ENCODE data around the gene DYNC1I1.

The DYNC1I1 gene

DNA sequence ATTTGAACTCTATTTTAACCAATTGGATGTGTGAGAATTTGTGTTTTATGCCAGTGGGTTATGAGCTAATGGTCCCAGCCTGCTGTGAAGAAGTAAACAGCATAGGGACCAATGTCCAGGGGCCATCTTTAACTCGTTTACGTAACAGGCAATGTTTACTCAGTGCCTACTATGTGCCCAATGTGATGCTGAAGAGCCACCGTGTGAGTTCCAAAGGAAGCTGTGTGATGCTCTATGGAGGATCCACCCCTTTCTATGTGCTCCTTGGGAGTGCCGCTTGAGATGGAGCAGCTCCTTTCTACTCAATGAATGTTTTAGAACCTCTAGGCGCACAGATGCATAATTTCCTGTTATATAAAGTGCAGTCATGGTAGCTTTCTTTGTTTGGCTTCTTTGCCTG, 21.3 kb downstream of the DYNC1I1 start:
- DNase-seq (ENCODE audit: low read depth, low spot score): no peak

- DNase-seq (ENCODE audit: low read depth, low spot score): no peak
Measured at GRCh38 chr7:95794917-95795515, 22.7 kb downstream of the DYNC1I1 start.

GRCh38 chr7:95796617-95797016, 24.3 kb downstream of the DYNC1I1 start:
- no peak for DNase-seq (ENCODE audit: low read depth, low spot score)

DNA sequence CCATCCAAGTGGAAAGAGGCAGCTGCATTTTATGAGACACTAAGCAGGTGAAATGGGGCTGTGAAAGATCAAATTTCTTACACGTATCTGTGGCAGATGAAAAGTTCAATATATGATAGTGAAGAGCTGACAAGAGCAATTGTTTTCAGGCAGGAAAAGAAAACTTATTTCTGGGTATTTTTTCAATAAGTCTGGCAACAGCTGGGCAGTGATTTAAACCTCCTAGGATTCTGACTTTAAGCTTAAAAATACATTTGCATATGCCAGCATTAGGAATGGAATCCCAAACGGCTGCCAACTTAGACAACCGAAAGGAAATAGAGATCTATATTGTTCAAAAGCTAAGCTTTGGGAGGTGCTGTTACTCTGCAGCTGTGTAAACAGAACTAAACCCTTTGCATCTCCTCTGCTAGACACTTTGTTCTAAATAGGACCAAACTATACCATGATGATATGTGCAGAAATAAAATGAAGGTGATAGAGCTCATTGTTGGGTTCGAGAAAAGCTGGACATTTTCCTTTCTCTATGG, 26.1 kb downstream of the DYNC1I1 start:
- DNase-seq (ENCODE audit: low read depth, low spot score): no peak

GRCh38 chr7:95800787-95801186, 28.4 kb downstream of the DYNC1I1 start:
- no peak for DNase-seq (ENCODE audit: low read depth, low spot score)

DNA sequence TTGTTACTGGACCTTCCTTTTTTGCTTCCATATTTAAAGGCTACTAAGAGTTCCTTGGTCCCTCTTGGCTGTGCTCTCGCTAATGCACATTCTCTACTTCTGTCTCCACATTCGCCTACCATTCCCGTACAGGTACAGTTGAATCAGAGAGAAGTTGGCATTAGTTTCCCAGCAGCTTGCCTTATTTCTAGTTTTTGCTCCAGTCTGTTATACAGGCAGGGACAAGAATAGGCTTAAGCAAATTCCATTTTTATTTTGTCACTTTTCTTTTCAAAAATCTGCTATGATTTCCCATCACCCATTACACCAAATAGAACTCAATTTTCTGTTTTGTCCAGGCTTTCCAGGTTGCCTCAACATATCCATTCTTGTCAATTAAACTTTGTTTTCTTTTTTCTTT, 29.9 kb downstream of the DYNC1I1 start:
- DNase-seq (ENCODE audit: low read depth, low spot score): no peak

DNA sequence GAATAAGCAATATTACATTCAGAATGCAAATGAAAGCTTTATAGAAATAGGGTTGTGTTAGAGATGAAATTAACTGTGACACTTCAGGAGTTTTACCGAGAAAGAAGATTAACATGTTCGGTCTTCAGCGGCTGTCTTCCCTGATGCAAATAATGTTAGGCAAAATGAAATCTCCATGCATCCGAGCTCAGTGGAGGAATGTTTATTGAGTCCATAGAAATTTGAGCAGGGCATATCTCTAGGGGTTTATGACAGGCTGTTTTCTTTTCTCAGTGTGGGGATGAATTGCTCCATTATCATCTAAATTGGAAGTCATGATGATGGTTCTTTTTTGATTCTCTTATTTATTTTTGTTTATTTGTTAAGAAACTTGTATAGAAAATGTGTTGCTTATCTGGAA, 31.7 kb downstream of the DYNC1I1 start:
- DNase-seq (ENCODE audit: low read depth, low spot score): no peak

- DNase-seq (ENCODE audit: low read depth, low spot score): no peak
Measured at GRCh38 chr7:95805909-95806308, 33.6 kb downstream of the DYNC1I1 start.

GRCh38 chr7:95808396-95808795, 36.0 kb downstream of the DYNC1I1 start:
- DNase-seq (ENCODE audit: low read depth, low spot score): no peak

DNA sequence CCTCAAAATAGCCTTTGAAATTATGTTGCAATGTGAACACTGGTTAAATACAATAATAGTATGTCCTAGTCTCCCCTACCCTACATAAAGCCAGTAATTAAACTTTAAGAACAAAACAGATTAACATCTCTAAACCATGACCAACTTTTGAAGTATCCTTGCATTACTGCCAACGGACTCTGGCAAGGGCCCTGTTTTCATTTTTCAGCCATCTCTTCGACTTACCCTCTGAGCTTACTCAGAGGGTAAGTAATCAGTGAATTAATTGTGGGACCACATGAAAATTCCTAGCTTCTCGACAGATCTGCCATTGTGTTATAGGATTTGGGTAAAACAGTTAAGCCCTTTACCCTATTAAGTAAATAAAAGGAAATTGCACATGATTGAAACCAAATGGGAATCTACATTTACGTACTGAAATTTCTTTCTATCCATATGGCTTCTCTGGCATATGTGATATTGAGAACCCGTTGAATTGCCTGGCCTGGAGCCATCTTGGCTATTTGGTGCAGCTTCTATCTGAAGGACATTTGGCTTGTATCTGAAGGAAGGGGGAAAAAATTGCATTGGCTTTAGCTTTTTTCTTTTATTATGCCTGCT, 39.6 kb downstream of the DYNC1I1 start:
- no peak for DNase-seq (ENCODE audit: low read depth, low spot score)

GRCh38 chr7:95814721-95815120, 42.4 kb downstream of the DYNC1I1 start:
- no peak for DNase-seq (ENCODE audit: low read depth, low spot score)

DNA sequence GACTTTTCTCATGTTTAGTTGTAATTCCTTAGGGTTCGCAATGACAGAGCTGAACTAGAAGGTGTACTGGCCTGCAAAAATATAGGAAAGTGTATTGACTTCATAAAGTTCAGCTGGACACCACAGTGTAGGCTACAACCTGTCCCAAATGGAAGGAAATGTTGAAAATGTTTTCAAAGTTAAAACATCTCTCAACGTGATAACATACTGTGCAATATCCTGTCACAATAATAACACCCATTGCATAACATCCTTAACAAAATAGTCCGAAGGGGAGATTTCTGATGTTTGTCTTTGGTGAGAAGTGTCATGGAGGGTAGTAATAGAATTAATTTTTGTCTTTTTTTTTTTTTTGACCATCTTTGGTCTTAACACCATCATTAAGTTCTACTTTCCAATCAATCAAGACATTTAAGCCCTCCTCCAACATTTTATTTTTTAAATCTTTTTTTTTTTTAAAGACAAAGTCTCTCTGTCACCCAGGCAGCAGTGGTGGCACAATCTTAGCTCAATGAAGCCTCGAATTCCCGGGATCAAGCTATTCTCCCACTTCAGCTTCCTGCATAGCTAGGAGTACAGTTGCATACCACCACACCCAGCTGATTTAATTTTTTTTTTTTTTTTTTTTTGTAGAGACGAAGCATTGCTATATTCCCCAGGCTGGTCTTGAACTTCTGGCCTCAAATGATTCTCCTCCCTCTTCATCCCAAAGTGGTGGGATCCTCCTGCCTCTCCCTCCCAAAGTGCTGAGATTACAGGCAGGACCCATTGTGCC, 45.7 kb downstream of the DYNC1I1 start:
- DNase-seq (ENCODE audit: low read depth, low spot score): no peak

DNA sequence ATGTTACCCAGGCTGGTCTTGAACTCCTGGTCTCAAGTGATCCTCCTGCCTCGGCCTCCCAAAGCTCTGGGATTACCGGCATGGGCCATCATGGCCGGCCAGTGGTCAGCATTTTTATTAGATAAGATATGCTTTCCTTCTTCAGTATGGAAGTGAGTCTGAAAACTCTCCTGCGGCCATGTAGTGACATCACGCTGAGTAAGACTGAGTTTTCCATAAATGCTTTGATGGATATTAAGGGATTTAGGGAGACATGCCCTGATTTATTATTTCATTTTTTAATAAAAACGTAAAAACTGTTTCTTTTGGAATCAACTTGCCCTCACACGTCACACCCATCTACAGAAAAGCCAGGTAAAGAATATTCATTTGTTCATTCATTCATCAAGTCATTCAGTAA, 48.4 kb downstream of the DYNC1I1 start:
- DNase-seq (ENCODE audit: low read depth, low spot score): no peak

DNA sequence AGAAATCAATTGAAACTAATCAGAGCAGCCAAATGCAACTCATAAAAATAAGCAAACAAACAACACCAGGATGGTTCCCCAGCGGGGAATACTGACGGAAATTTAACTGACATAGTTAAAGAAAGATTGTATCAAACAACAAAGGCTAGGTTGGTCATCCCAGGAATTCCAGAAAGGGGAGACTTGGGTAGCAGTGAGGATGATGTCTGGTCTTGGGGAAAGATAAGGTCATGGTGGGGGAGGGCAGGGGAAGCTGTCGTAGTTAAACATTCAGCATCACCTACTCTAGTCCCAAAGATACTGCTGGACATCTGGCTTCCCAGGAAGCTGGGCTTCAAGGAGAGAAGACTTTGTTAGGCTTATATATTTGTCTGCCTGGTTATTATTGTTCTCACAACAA, 50.4 kb downstream of the DYNC1I1 start:
- DNase-seq (ENCODE audit: low read depth, low spot score): no peak

GRCh38 chr7:95824616-95825015, 52.3 kb downstream of the DYNC1I1 start:
- no peak for DNase-seq (ENCODE audit: low read depth, low spot score)

GRCh38 chr7:95828824-95829790, 56.8 kb downstream of the DYNC1I1 start:
- DNase-seq (ENCODE audit: low read depth, low spot score): no peak

DNA sequence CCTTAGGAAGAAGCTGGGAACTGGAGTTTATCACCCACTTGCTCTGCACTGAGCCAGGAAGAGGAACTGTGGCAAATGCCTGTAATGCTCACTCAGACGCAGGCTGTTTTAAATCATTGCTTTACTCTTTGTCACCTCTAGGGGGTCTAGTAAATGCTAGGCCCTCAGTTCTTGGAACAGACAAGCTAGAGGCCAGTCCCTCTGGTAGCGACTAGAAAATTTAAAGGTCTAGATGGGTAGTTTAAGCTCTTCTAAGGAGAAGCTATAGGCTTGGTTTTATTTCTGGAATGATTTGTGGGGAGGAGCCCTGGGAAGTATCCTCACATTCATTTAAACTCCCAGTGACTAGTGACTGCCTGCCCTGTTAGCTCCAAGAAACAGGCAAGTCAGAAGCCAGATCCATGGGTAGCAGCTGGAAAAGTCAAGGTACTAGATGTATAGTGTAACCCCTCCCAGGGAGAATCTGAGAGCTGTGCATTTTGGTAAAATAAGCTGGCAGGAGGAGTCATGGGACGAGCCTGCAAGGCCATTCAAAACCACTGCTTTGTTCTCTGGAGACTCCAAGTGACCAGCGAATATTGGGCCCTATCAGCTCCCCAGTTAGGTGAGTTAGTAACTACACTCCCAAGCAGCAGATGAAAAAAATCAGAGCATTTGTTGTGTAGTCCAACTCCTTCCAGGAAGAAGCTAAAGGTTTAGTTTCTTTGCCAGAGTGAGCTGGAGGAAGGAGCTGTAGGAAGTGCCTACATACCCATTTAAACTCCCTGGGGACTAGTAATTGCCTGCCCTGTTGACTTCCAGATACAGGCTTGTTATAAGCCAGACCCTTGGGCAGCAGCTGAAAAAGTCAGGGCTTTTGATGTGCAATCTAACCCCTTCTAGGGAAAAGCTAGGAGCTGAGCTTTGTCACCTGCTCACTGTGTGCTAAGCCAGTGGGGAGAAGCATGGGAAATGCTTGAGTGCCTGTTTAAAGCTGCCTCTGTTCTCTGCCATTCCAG, 68.9 kb downstream of the DYNC1I1 start:
- DNase-seq (ENCODE audit: low read depth, low spot score): no peak

- DNase-seq (ENCODE audit: low read depth, low spot score): no peak
Measured at GRCh38 chr7:95843286-95843685, 70.9 kb downstream of the DYNC1I1 start.

DNA sequence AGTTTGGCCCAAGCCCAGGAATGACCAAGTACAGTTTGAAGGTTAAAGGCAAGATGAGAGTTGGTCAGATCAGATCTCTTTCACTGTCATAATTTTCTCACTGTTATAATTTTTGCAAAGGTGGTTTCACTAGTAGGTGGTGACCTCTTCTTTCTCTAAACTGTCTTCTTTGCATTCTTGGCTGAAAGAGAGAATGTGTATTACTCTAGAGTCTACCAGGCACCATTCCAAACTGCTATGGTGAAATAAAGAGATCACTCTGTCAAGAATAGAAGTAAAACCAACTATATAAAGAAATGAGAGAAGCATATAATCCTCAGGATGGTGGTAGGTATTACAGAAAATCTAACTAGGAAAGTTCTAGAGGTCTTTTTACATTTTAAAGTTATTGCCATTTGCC, 72.7 kb downstream of the DYNC1I1 start:
- no peak for DNase-seq (ENCODE audit: low read depth, low spot score)

DNA sequence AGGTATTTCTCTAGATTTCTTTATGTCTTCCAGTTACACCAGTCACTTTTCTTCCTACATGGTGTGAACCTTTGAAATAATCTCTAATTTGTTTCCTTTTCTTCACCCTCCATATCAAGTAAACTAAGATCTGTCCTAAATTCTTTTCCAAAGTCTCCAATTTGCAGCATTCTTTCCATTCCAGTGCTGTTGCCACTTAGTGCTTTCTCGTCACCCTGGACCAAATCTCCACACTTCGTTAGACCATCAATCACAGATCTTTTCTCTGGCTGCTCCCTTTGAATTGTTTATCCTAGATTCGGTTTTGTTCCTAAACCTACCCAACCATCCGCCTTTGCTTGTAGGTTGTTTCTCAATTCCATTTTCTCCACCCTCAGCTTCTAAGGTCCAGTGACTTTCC, 74.7 kb downstream of the DYNC1I1 start:
- DNase-seq (ENCODE audit: low read depth, low spot score): no peak
